ENCODE results near the gene SRRD. TPM values are rescaled to one million over a fixed set of nuclear protein-coding genes. Genes with fewer than 3 reads are reported as not detected.

SRRD gene
- total RNA-seq, 1 experiment from 2014 or later: 25.1 TPM

DNA sequence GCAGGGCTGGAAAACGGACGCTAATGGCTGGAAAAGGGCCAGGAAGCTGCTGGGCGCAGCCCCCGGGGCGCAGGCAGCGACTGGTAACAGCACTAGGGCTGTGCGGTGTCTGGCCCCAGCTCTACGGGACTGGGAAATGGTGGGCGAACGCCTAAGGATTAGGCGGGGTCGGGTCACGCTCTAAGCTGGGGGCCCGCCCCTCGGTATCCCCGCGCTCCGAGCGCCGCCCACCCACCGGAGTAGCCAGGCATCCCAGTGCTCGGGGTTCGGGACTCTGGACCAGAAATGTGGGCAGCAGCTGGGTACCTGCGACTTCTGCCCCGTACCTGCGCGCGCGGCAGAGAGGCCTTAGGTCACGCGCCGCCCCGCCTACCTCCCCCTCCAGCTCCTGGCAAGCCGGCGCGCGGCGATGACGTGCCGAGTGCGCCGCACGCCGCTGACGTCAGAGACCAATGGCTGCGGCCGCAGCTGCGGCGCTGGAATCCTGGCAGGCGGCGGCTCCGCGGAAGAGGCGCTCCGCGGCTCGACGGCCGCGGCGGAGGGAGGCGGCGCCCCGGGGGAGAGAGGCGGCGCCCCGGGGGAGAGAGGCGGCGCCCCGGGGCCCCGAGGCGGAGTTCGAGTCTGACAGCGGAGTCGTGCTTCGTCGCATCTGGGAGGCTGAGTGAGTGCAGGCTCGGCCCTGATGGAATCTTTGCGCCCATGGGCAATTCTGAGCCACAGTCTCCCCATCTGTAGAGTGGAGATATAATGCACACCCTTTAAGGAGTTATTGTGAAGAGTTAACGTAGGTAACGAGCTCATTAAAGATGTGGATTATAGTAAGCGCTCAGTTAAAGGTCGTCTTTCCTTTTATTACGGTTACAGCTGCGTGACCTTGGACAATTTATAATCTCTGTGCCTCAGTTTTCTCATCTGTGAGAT lies at the start of gene SRRD, which contains the start of gene HPS4 (continued):
- TF ChIP-seq ZNF671 (CRISPR knock-in tag; IDR thresholded peaks at IDR 0.05) (no peak), SP1 (CRISPR knock-in tag; conservative IDR thresholded peaks at IDR 0.05) (peak; percentile 93), IRF2 (CRISPR knock-in tag; IDR thresholded peaks at IDR 0.05; ENCODE audit: borderline replicate concordance, low read depth) (no peak), MYBL2 (CRISPR knock-in tag; IDR thresholded peaks at IDR 0.05) (no peak; the same call in 1 of the 2 replicates), NR3C1 (CRISPR knock-in tag; conservative IDR thresholded peaks at IDR 0.05; ENCODE audit: low read depth) (0 out of 2 replicates have a peak, but pooled peaks have one; percentile 77), PRRX2 (CRISPR knock-in tag; IDR thresholded peaks at IDR 0.05) (no peak), CREB1 (CRISPR knock-in tag; IDR thresholded peaks at IDR 0.05) (peak; percentile 97), FOXP1 (CRISPR knock-in tag; IDR thresholded peaks at IDR 0.05; ENCODE audit: borderline replicate concordance) (peak; percentile 77), NFATC4 (CRISPR knock-in tag; IDR thresholded peaks at IDR 0.05) (no peak), FOXK1 (CRISPR knock-in tag; IDR thresholded peaks at IDR 0.05) (peak; percentile 95), JAZF1 (CRISPR knock-in tag; IDR thresholded peaks at IDR 0.05) (no peak), ZNF416 (CRISPR knock-in tag; IDR thresholded peaks at IDR 0.05) (no peak), HMGA2 (CRISPR knock-in tag; IDR thresholded peaks at IDR 0.05) (no peak), MXD4 (CRISPR knock-in tag; IDR thresholded peaks at IDR 0.05; ENCODE audit: borderline replicate concordance) (no peak), ESRRA (CRISPR knock-in tag; IDR thresholded peaks at IDR 0.05; ENCODE audit: borderline replicate concordance) (no peak), CREM (CRISPR knock-in tag; IDR thresholded peaks at IDR 0.05) (peak; percentile 100), TEAD4 (CRISPR knock-in tag; IDR thresholded peaks at IDR 0.05) (no peak), RORB (CRISPR knock-in tag; IDR thresholded peaks at IDR 0.05) (no peak)
- TF ChIP-seq, protein P1, sequence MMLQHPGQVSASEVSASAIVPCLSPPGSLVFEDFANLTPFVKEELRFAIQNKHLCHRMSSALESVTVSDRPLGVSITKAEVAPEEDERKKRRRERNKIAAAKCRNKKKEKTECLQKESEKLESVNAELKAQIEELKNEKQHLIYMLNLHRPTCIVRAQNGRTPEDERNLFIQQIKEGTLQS (CRISPR knock-in tag; conservative IDR thresholded peaks at IDR 0.05): no peak
- TF ChIP-seq, protein P2, sequence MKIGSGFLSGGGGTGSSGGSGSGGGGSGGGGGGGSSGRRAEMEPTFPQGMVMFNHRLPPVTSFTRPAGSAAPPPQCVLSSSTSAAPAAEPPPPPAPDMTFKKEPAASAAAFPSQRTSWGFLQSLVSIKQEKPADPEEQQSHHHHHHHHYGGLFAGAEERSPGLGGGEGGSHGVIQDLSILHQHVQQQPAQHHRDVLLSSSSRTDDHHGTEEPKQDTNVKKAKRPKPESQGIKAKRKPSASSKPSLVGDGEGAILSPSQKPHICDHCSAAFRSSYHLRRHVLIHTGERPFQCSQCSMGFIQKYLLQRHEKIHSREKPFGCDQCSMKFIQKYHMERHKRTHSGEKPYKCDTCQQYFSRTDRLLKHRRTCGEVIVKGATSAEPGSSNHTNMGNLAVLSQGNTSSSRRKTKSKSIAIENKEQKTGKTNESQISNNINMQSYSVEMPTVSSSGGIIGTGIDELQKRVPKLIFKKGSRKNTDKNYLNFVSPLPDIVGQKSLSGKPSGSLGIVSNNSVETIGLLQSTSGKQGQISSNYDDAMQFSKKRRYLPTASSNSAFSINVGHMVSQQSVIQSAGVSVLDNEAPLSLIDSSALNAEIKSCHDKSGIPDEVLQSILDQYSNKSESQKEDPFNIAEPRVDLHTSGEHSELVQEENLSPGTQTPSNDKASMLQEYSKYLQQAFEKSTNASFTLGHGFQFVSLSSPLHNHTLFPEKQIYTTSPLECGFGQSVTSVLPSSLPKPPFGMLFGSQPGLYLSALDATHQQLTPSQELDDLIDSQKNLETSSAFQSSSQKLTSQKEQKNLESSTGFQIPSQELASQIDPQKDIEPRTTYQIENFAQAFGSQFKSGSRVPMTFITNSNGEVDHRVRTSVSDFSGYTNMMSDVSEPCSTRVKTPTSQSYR (CRISPR knock-in tag; IDR thresholded peaks at IDR 0.05): no peak
- TF ChIP-seq, protein P3, sequence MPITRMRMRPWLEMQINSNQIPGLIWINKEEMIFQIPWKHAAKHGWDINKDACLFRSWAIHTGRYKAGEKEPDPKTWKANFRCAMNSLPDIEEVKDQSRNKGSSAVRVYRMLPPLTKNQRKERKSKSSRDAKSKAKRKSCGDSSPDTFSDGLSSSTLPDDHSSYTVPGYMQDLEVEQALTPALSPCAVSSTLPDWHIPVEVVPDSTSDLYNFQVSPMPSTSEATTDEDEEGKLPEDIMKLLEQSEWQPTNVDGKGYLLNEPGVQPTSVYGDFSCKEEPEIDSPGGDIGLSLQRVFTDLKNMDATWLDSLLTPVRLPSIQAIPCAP (CRISPR knock-in tag; IDR thresholded peaks at IDR 0.05): no peak
- TF ChIP-seq, protein P4, sequence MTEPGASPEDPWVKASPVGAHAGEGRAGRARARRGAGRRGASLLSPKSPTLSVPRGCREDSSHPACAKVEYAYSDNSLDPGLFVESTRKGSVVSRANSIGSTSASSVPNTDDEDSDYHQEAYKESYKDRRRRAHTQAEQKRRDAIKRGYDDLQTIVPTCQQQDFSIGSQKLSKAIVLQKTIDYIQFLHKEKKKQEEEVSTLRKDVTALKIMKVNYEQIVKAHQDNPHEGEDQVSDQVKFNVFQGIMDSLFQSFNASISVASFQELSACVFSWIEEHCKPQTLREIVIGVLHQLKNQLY (CRISPR knock-in tag; IDR thresholded peaks at IDR 0.05): 0 out of 2 replicates have a peak, but pooled peaks have one; percentile 36
- TF ChIP-seq, protein P5, sequence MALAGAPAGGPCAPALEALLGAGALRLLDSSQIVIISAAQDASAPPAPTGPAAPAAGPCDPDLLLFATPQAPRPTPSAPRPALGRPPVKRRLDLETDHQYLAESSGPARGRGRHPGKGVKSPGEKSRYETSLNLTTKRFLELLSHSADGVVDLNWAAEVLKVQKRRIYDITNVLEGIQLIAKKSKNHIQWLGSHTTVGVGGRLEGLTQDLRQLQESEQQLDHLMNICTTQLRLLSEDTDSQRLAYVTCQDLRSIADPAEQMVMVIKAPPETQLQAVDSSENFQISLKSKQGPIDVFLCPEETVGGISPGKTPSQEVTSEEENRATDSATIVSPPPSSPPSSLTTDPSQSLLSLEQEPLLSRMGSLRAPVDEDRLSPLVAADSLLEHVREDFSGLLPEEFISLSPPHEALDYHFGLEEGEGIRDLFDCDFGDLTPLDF (CRISPR knock-in tag; IDR thresholded peaks at IDR 0.05): no peak
- TF ChIP-seq, protein P6, sequence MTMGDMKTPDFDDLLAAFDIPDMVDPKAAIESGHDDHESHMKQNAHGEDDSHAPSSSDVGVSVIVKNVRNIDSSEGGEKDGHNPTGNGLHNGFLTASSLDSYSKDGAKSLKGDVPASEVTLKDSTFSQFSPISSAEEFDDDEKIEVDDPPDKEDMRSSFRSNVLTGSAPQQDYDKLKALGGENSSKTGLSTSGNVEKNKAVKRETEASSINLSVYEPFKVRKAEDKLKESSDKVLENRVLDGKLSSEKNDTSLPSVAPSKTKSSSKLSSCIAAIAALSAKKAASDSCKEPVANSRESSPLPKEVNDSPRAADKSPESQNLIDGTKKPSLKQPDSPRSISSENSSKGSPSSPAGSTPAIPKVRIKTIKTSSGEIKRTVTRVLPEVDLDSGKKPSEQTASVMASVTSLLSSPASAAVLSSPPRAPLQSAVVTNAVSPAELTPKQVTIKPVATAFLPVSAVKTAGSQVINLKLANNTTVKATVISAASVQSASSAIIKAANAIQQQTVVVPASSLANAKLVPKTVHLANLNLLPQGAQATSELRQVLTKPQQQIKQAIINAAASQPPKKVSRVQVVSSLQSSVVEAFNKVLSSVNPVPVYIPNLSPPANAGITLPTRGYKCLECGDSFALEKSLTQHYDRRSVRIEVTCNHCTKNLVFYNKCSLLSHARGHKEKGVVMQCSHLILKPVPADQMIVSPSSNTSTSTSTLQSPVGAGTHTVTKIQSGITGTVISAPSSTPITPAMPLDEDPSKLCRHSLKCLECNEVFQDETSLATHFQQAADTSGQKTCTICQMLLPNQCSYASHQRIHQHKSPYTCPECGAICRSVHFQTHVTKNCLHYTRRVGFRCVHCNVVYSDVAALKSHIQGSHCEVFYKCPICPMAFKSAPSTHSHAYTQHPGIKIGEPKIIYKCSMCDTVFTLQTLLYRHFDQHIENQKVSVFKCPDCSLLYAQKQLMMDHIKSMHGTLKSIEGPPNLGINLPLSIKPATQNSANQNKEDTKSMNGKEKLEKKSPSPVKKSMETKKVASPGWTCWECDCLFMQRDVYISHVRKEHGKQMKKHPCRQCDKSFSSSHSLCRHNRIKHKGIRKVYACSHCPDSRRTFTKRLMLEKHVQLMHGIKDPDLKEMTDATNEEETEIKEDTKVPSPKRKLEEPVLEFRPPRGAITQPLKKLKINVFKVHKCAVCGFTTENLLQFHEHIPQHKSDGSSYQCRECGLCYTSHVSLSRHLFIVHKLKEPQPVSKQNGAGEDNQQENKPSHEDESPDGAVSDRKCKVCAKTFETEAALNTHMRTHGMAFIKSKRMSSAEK (CRISPR knock-in tag; IDR thresholded peaks at IDR 0.05; ENCODE audit: borderline replicate concordance): no peak
- TF ChIP-seq, protein P7, sequence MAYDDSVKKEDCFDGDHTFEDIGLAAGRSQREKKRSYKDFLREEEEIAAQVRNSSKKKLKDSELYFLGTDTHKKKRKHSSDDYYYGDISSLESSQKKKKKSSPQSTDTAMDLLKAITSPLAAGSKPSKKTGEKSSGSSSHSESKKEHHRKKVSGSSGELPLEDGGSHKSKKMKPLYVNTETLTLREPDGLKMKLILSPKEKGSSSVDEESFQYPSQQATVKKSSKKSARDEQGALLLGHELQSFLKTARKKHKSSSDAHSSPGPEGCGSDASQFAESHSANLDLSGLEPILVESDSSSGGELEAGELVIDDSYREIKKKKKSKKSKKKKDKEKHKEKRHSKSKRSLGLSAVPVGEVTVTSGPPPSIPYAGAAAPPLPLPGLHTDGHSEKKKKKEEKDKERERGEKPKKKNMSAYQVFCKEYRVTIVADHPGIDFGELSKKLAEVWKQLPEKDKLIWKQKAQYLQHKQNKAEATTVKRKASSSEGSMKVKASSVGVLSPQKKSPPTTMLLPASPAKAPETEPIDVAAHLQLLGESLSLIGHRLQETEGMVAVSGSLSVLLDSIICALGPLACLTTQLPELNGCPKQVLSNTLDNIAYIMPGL (CRISPR knock-in tag; IDR thresholded peaks at IDR 0.05): peak; percentile 70
- TF ChIP-seq, protein P8, sequence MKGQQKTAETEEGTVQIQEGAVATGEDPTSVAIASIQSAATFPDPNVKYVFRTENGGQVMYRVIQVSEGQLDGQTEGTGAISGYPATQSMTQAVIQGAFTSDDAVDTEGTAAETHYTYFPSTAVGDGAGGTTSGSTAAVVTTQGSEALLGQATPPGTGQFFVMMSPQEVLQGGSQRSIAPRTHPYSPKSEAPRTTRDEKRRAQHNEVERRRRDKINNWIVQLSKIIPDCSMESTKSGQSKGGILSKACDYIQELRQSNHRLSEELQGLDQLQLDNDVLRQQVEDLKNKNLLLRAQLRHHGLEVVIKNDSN (CRISPR knock-in tag; IDR thresholded peaks at IDR 0.05): peak; percentile 89
